ENCODE results near the gene MGST2. TPM values are rescaled to one million over a fixed set of nuclear protein-coding genes. Genes with fewer than 3 reads are reported as not detected.

The MGST2 gene
- total and polyA plus RNA-seq, 2 experiments from 2014 or later, result 82.4 to 97.9 TPM

DNA sequence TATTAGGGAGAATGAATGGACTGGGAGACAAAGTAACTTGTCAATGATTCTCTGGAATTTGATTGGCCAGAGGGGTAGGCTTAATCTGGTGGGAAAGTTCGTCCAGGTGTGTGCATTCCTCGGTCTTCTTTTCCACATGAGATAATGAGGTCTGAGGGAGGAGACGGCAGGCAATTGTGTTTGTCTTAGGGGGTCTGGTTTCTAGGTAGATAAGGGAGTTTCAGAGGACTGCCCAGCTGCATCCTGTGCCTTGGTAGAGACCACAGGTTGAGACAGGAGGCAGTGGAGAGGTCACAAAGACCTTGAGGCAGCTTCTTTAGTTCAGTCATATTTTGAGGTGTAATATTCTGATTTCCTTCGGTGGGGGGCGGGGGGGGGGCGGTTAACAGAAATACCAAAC lies 4.3 kb downstream of the MGST2 start:
- Histone ChIP-seq H3K27ac (peak overlapping the region; percentile 95), H3K4me1 (ENCODE audit: insufficient read depth) (peaks cover 36% of the 10 kb centered on the region), H3K9me2 (replicated peaks; ENCODE audit: insufficient read depth) (no peaks in the 10 kb centered on the region), H3K4me2 (peak overlapping the region; percentile 74), H3K9me3 (ENCODE audit: low read depth) (no peaks in the 10 kb centered on the region), H3K36me3 (replicated peaks; ENCODE audit: insufficient read depth, low read depth) (no peaks in the 10 kb centered on the region), H3K4me3 (no peak overlapping the region), H3K27me3 (no peaks in the 10 kb centered on the region), H4K20me1 (ENCODE audit: insufficient read depth, poor library complexity, severe bottlenecking) (no peaks in the 10 kb centered on the region), H2AFZ (no peak overlapping the region), H3K79me2 (peaks cover 78% of the 10 kb centered on the region)
- TF ChIP-seq CTCF (IDR thresholded peaks at IDR 0.05; ENCODE audit: poor library complexity), result no peak
- TF ChIP-seq EZH2 (IDR thresholded peaks at IDR 0.05; ENCODE audit: borderline replicate concordance), result no peak
- no peak for TF ChIP-seq EZH2phosphoT487 (IDR thresholded peaks at IDR 0.05; ENCODE audit: low read depth, severe bottlenecking, unreplicated experiment)
- WGBS (ENCODE audit: low lambda C conversion rate, missing lambda C conversion rate), result 50% methylated on average over 6 of the region's 6 CpGs
- no peak for DNase-seq (ENCODE audit: low spot score)

DNA sequence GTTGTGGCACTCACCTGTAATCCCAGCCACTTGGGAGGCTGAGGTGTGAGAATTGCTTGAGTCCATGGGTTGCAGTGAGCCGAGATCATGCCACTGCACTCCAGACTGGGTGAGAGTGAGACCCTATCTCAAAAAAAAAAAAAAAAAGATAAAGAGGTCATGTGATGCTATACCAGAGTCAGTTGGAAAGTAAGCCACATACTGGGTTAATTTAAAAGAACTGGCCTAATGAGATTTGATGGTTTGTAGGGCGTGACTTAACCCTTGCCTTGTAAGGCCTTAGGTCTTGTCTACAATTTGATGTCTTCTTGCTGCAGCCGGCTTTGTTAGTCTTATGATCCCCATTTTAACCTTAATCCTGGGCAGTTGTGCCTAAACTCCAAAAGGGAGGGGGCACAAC lies 5.2 kb downstream of the MGST2 start:
- no peak for TF ChIP-seq EZH2phosphoT487 (IDR thresholded peaks at IDR 0.05; ENCODE audit: low read depth, severe bottlenecking, unreplicated experiment)
- TF ChIP-seq EZH2 (IDR thresholded peaks at IDR 0.05; ENCODE audit: borderline replicate concordance), result no peak
- no peak for TF ChIP-seq CTCF (IDR thresholded peaks at IDR 0.05; ENCODE audit: poor library complexity)
- no peak overlapping the region for H3K4me3 ChIP-seq
- no peak overlapping the region for H3K4me2 ChIP-seq
- no peak for DNase-seq (ENCODE audit: low spot score)
- no peaks in the 10 kb centered on the region for H3K9me3 ChIP-seq (ENCODE audit: low read depth)
- H3K79me2 ChIP-seq, result peaks cover 87% of the 10 kb centered on the region
- no peaks in the 10 kb centered on the region for H3K27me3 ChIP-seq
- no peaks in the 10 kb centered on the region for H3K9me2 ChIP-seq (replicated peaks; ENCODE audit: insufficient read depth)
- H3K27ac ChIP-seq, result peak overlapping the region; percentile 95
- H3K36me3 ChIP-seq (replicated peaks; ENCODE audit: insufficient read depth, low read depth), result no peaks in the 10 kb centered on the region
- no peak overlapping the region for H2AFZ ChIP-seq
- WGBS (ENCODE audit: low lambda C conversion rate, missing lambda C conversion rate), result 80% methylated on average over 3 of the region's 3 CpGs
- no peaks in the 10 kb centered on the region for H4K20me1 ChIP-seq (ENCODE audit: insufficient read depth, poor library complexity, severe bottlenecking)
- peaks cover 31% of the 10 kb centered on the region for H3K4me1 ChIP-seq (ENCODE audit: insufficient read depth)

GRCh38 chr4:139672215-139672614 lies 6.6 kb downstream of the MGST2 start:
- H3K9me3 ChIP-seq (ENCODE audit: low read depth), result no peaks in the 10 kb centered on the region
- 100% methylated on average over 2 of the region's 2 CpGs for WGBS (ENCODE audit: low lambda C conversion rate, missing lambda C conversion rate)
- no peak overlapping the region for H3K4me2 ChIP-seq
- H3K36me3 ChIP-seq (replicated peaks; ENCODE audit: insufficient read depth, low read depth), result no peaks in the 10 kb centered on the region
- H3K79me2 ChIP-seq, result peaks cover 99% of the 10 kb centered on the region
- H2AFZ ChIP-seq, result no peak overlapping the region
- no peaks in the 10 kb centered on the region for H3K9me2 ChIP-seq (replicated peaks; ENCODE audit: insufficient read depth)
- H3K4me3 ChIP-seq, result no peak overlapping the region
- H3K27ac ChIP-seq, result no peak overlapping the region
- H3K4me1 ChIP-seq (ENCODE audit: insufficient read depth), result peaks cover 23% of the 10 kb centered on the region
- H3K27me3 ChIP-seq, result no peaks in the 10 kb centered on the region
- TF ChIP-seq EZH2 (IDR thresholded peaks at IDR 0.05; ENCODE audit: borderline replicate concordance) (no peak), EZH2phosphoT487 (IDR thresholded peaks at IDR 0.05; ENCODE audit: low read depth, severe bottlenecking, unreplicated experiment) (no peak), CTCF (IDR thresholded peaks at IDR 0.05; ENCODE audit: poor library complexity) (no peak)
- DNase-seq (ENCODE audit: low spot score), result no peak
- H4K20me1 ChIP-seq (ENCODE audit: insufficient read depth, poor library complexity, severe bottlenecking), result no peaks in the 10 kb centered on the region

DNA sequence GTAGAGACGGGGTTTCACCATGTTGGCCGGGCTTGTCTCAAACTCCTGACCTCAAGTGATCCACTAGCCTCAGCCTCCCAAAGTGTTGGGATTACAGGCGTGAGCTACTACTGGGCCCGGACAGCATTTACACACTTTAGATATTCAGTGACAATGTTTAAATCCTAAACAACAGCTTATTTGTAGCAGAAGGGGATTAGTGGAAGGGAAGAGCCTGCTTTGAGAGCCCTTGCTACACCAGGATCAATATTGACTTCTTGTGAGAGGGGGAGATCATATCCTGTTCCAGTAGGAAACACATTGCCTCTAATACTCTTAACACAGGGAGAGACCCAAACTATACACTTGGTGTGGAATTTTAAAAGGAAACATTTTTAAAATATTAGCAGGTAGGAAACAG lies 7.1 kb downstream of the MGST2 start:
- H2AFZ ChIP-seq, result no peak overlapping the region
- TF ChIP-seq EZH2phosphoT487 (IDR thresholded peaks at IDR 0.05; ENCODE audit: low read depth, severe bottlenecking, unreplicated experiment) (no peak), CTCF (IDR thresholded peaks at IDR 0.05; ENCODE audit: poor library complexity) (no peak), EZH2 (IDR thresholded peaks at IDR 0.05; ENCODE audit: borderline replicate concordance) (no peak)
- peaks cover 18% of the 10 kb centered on the region for H3K4me1 ChIP-seq (ENCODE audit: insufficient read depth)
- no peak for DNase-seq (ENCODE audit: low spot score)
- H3K4me2 ChIP-seq, result no peak overlapping the region
- H3K9me2 ChIP-seq (replicated peaks; ENCODE audit: insufficient read depth), result no peaks in the 10 kb centered on the region
- no peaks in the 10 kb centered on the region for H4K20me1 ChIP-seq (ENCODE audit: insufficient read depth, poor library complexity, severe bottlenecking)
- 97% methylated on average over 4 of the region's 4 CpGs for WGBS (ENCODE audit: low lambda C conversion rate, missing lambda C conversion rate)
- H3K27me3 ChIP-seq, result no peaks in the 10 kb centered on the region
- H3K79me2 ChIP-seq, result peaks cover 99% of the 10 kb centered on the region
- no peaks in the 10 kb centered on the region for H3K36me3 ChIP-seq (replicated peaks; ENCODE audit: insufficient read depth, low read depth)
- no peaks in the 10 kb centered on the region for H3K9me3 ChIP-seq (ENCODE audit: low read depth)
- no peak overlapping the region for H3K27ac ChIP-seq
- no peak overlapping the region for H3K4me3 ChIP-seq

All from hepatocyte (in vitro differentiated cells).